Astrocyte of the cerebellum (primary cell): ENCODE results near the gene SHLD1.
"Not testable (repeated sequence)": the region's sequence is repeated elsewhere in the genome, so short reads cannot be mapped to it uniquely, and the experiment has no call there.

ENCODE experiments used
- DNase-seq: peaks from one replicate; pipeline ENCODE4 v3.0.0-alpha.2; 2011; ENCODE audit warnings: low read depth
- H3K4me3 ChIP-seq: 2 replicates; pipeline ENCODE4 v1.5.1; 2011; ENCODE audit warnings: mild to moderate bottlenecking, low read depth, low read length, moderate library complexity
- CTCF ChIP-seq: IDR thresholded peaks from 2 replicates; pipeline ENCODE4 v1.5.1; 2012; ENCODE audit warnings: low read length, low read depth, moderate library complexity, mild to moderate bottlenecking; ENCODE audit errors: missing control alignments
- in situ Hi-C: cut with HindIII; loops from 2 replicates; pipeline ENCODE4 v1.10.0; 2017; ENCODE audit warnings: low sequenced_read_pairs

Gene SHLD1

GRCh38 chr20:5722927-5723326 is 27.3 kb upstream of the SHLD1 start:
- in situ Hi-C loops = no loop called here
- H3K4me3 ChIP-seq = no peak overlapping the region
- no peak for TF ChIP-seq CTCF
- DNase-seq = no peak

- DNase-seq, H3K4me3 ChIP-seq, in situ Hi-C loops: not testable (repeated sequence)
Observed at GRCh38 chr20:5725183-5725463, 25.1 kb upstream of the SHLD1 start.

- DNase-seq = no peak
- in situ Hi-C loops = no loop called here
- TF ChIP-seq CTCF = no peak
- no peak overlapping the region for H3K4me3 ChIP-seq
Observed at GRCh38 chr20:5727018-5727515, 23.1 kb upstream of the SHLD1 start.

GRCh38 chr20:5729348-5729747 is 20.9 kb upstream of the SHLD1 start:
- no peak overlapping the region for H3K4me3 ChIP-seq
- in situ Hi-C loops = no loop called here
- no peak for DNase-seq
- no peak for TF ChIP-seq CTCF

GRCh38 chr20:5730131-5730530 is 20.1 kb upstream of the SHLD1 start:
- H3K4me3 ChIP-seq = no peak overlapping the region
- TF ChIP-seq CTCF = no peak
- in situ Hi-C loops = no loop called here
- DNase-seq = no peak

GRCh38 chr20:5731753-5732366 is 18.3 kb upstream of the SHLD1 start:
- TF ChIP-seq CTCF = no peak
- in situ Hi-C loops = no loop called here
- no peak for DNase-seq
- H3K4me3 ChIP-seq = no peak overlapping the region

GRCh38 chr20:5734602-5735001 is 15.6 kb upstream of the SHLD1 start:
- in situ Hi-C loops = no loop called here
- no peak for DNase-seq
- H3K4me3 ChIP-seq = no peak overlapping the region
- no peak for TF ChIP-seq CTCF
